Mononuclear cell (primary cell): ENCODE measurements around the gene RXRB. TPM values are rescaled to one million over a fixed set of nuclear protein-coding genes. Genes with fewer than 3 reads are reported as not detected.

Experiments used
- H3K27me3 ChIP-seq: 2 replicates; pipeline ENCODE4 v1.6.0; 2011; ENCODE audit warnings: low read length, control low read depth; ENCODE audit not compliant: insufficient read depth
- H3K4me1 ChIP-seq: 2 replicates; pipeline ENCODE4 v1.5.1; 2011; ENCODE audit warnings: mild to moderate bottlenecking, low read length, control low read depth; ENCODE audit not compliant: insufficient read depth
- H3K4me3 ChIP-seq: 2 replicates; pipeline ENCODE4 v1.5.1; 2011; ENCODE audit warnings: mild to moderate bottlenecking, low read length, moderate library complexity
- H3K9me3 ChIP-seq: 2 replicates; pipeline ENCODE4 v1.5.1; 2011; ENCODE audit warnings: low read depth, mild to moderate bottlenecking, control low read depth, low read length
- total RNA-seq: library from RNA; depleted of rRNA; stranded (reverse); fragments of >200 nt; gene quantifications from one replicate; pipeline ENCODE4 v1.2.3, GENCODE V29; 2012

The RXRB gene
- total RNA-seq, 1 donor: 11.3 TPM

- H3K27me3 ChIP-seq: peaks cover 17% of the 10 kb centered on the region
- peaks cover 24% of the 10 kb centered on the region for H3K4me1 ChIP-seq
- no peaks in the 10 kb centered on the region for H3K9me3 ChIP-seq
- no peak overlapping the region for H3K4me3 ChIP-seq
Observed at GRCh38 chr6:33193619-33194018, 6.8 kb downstream of the RXRB start.

GRCh38 chr6:33192671-33193602 is 7.5 kb downstream of the RXRB start:
- peaks cover 17% of the 10 kb centered on the region for H3K27me3 ChIP-seq
- H3K4me1 ChIP-seq: peaks cover 18% of the 10 kb centered on the region
- no peaks in the 10 kb centered on the region for H3K9me3 ChIP-seq
- peak overlapping the region; percentile 10 for H3K4me3 ChIP-seq

- Histone ChIP-seq H3K27me3 (peaks cover 18% of the 10 kb centered on the region), H3K4me3 (peak within 1 kb of the TSS; percentile 10), H3K4me1 (peaks cover 13% of the 10 kb centered on the region), H3K9me3 (no peaks in the 10 kb centered on the region)
Observed at GRCh38 chr6:33192105-33192646, 8.3 kb downstream of the RXRB start, which contains the start of gene COL11A2. Gene COL11A2 (minus strand): TSS chr6:33192467. CDS start chr6:33192240, 227 bp downstream.

GRCh38 chr6:33191383-33192104 is 8.9 kb downstream of the RXRB start:
- Histone ChIP-seq H3K27me3 (peaks cover 24% of the 10 kb centered on the region), H3K4me1 (peaks cover 13% of the 10 kb centered on the region), H3K4me3 (no peak overlapping the region), H3K9me3 (no peaks in the 10 kb centered on the region)

GRCh38 chr6:33190504-33191107 is 9.9 kb downstream of the RXRB start:
- H3K9me3 ChIP-seq: no peaks in the 10 kb centered on the region
- peaks cover 24% of the 10 kb centered on the region for H3K27me3 ChIP-seq
- no peak overlapping the region for H3K4me3 ChIP-seq
- H3K4me1 ChIP-seq: peaks cover 13% of the 10 kb centered on the region

GRCh38 chr6:33189625-33190448 is 10.6 kb downstream of the RXRB start:
- H3K27me3 ChIP-seq: peaks cover 24% of the 10 kb centered on the region

GRCh38 chr6:33189164-33189563 is 11.3 kb downstream of the RXRB start:
- Histone ChIP-seq H3K9me3 (no peaks in the 10 kb centered on the region), H3K4me1 (peaks cover 13% of the 10 kb centered on the region), H3K27me3 (peaks cover 24% of the 10 kb centered on the region), H3K4me3 (no peak overlapping the region)

More at GRCh38 chr6:33189625-33190448, 10.6 kb downstream of the RXRB start:
- Histone ChIP-seq H3K4me1 (peaks cover 13% of the 10 kb centered on the region), H3K4me3 (no peak overlapping the region), H3K9me3 (no peaks in the 10 kb centered on the region)

GRCh38 chr6:33187809-33188208 is 12.7 kb downstream of the RXRB start:
- Histone ChIP-seq H3K4me3 (no peak overlapping the region), H3K27me3 (peaks cover 24% of the 10 kb centered on the region), H3K4me1 (peaks cover 24% of the 10 kb centered on the region), H3K9me3 (no peaks in the 10 kb centered on the region)

GRCh38 chr6:33185654-33186187 is 14.7 kb downstream of the RXRB start:
- Histone ChIP-seq H3K4me1 (peaks cover 14% of the 10 kb centered on the region), H3K9me3 (no peaks in the 10 kb centered on the region), H3K27me3 (peaks cover 9% of the 10 kb centered on the region), H3K4me3 (no peak overlapping the region)

- Histone ChIP-seq H3K27me3 (peaks cover 7% of the 10 kb centered on the region), H3K4me1 (peaks cover 14% of the 10 kb centered on the region), H3K9me3 (no peaks in the 10 kb centered on the region), H3K4me3 (no peak overlapping the region)
Observed at GRCh38 chr6:33185190-33185589, 15.3 kb downstream of the RXRB start.

- peaks cover 7% of the 10 kb centered on the region for H3K27me3 ChIP-seq
- no peak overlapping the region for H3K4me3 ChIP-seq
- peaks cover 14% of the 10 kb centered on the region for H3K4me1 ChIP-seq
- H3K9me3 ChIP-seq: no peaks in the 10 kb centered on the region
Observed at GRCh38 chr6:33183071-33183683, 17.3 kb downstream of the RXRB start.

GRCh38 chr6:33181141-33181540 is 19.3 kb downstream of the RXRB start:
- Histone ChIP-seq H3K4me1 (peaks cover 14% of the 10 kb centered on the region), H3K27me3 (no peaks in the 10 kb centered on the region), H3K4me3 (no peak overlapping the region), H3K9me3 (no peaks in the 10 kb centered on the region)

GRCh38 chr6:33178755-33179475 is 21.6 kb downstream of the RXRB start:
- H3K4me3 ChIP-seq: no peak overlapping the region
- peaks cover 11% of the 10 kb centered on the region for H3K4me1 ChIP-seq
- no peaks in the 10 kb centered on the region for H3K9me3 ChIP-seq
- no peaks in the 10 kb centered on the region for H3K27me3 ChIP-seq
